HEK293 (cell line): ENCODE results near the gene TMEM86A.

Source experiments
- CTCF ChIA-PET: fragments of 350-600 bp; formaldehyde crosslinking; extraction: SDS; loops from one replicate; lab custom pipeline; 2021; ENCODE audit warnings: antibody characterized with exemption; lab: Yijun Ruan, JAX
- POLR2A ChIA-PET: fragments of 300-600 bp; formaldehyde crosslinking; extraction: SDS; loops from one replicate; lab custom pipeline; 2020; ENCODE audit warnings: antibody characterized with exemption, inconsistent platforms; lab: Yijun Ruan, JAX
- H3K27ac ChIP-seq: fragments of 200-500 bp; sonication (Bioruptor generic); 2 replicates; pipeline ENCODE4 v1.5.1; 2014; ENCODE audit warnings: low read depth, low read length, control low read depth, inconsistent platforms; ENCODE audit errors: extremely low read depth
- H3K36me3 ChIP-seq, 2 experiments: fragments of 200-500 bp in 1 of 2; sonication (Bioruptor generic) in 1 of 2; 1 replicate in 1 of 2; 2 replicates in 1 of 2; pipeline ENCODE4 v1.5.1; 2014 to 2017; ENCODE audit warnings: inconsistent platforms in 2 of 2, low read length in 2 of 2; ENCODE audit not compliant: control insufficient read depth in 2 of 2, insufficient read depth in 1 of 2
- H3K4me1 ChIP-seq: fragments of 200-500 bp; sonication (Bioruptor generic); 2 replicates; pipeline ENCODE4 v1.5.1; 2014; ENCODE audit warnings: mild to moderate bottlenecking, low read length, inconsistent platforms; ENCODE audit not compliant: control insufficient read depth, insufficient read depth
- H3K4me3 ChIP-seq: 2 replicates; pipeline ENCODE4 v1.5.1; 2011; ENCODE audit warnings: low read depth, mild to moderate bottlenecking, control low read depth, low read length, moderate library complexity
- H3K9me3 ChIP-seq: fragments of 200-500 bp; sonication (Bioruptor generic); 2 replicates; pipeline ENCODE4 v1.5.1; 2014; ENCODE audit warnings: low read depth, low read length, inconsistent platforms; ENCODE audit not compliant: control insufficient read depth, insufficient read depth
- EGR2 ChIP-seq: fragments of 450-650 bp; formaldehyde crosslinking; IDR thresholded peaks from 2 replicates; pipeline ENCODE4 v1.5.1; 2016; ENCODE audit warnings: low read depth, missing biosample characterization, missing genetic modification characterization
- GLIS2 ChIP-seq: fragments of 450-650 bp; formaldehyde crosslinking; IDR thresholded peaks from 2 replicates; pipeline ENCODE4 v1.5.1; 2016; ENCODE audit warnings: missing biosample characterization, missing genetic modification characterization
- SETDB1 ChIP-seq: IDR thresholded peaks from one replicate; pipeline ENCODE4 v1.6.1; 2017; ENCODE audit warnings: mild to moderate bottlenecking, low read length, moderate library complexity, mixed read lengths; ENCODE audit not compliant: insufficient read length
- ZNF133 ChIP-seq: fragments of 450-650 bp; formaldehyde crosslinking; IDR thresholded peaks from 2 replicates; pipeline ENCODE4 v1.5.1; 2016; ENCODE audit warnings: missing biosample characterization, missing genetic modification characterization
- ZNF19 ChIP-seq: fragments of 450-650 bp; formaldehyde crosslinking; IDR thresholded peaks from 2 replicates; pipeline ENCODE4; 2016; ENCODE audit warnings: missing biosample characterization, missing genetic modification characterization, low read depth
- ZNF266 ChIP-seq: fragments of 450-650 bp; formaldehyde crosslinking; IDR thresholded peaks from 2 replicates; pipeline ENCODE4 v1.5.1; 2016; ENCODE audit warnings: missing biosample characterization, missing genetic modification characterization, low read depth
- ZNF324 ChIP-seq: fragments of 450-650 bp; formaldehyde crosslinking; IDR thresholded peaks from 2 replicates; pipeline ENCODE4 v1.5.1; 2016; ENCODE audit warnings: missing biosample characterization, missing genetic modification characterization
- ZNF366 ChIP-seq: fragments of 450-650 bp; formaldehyde crosslinking; conservative IDR thresholded peaks from 2 replicates; pipeline ENCODE4 v1.5.1; 2016; ENCODE audit warnings: missing biosample characterization, missing genetic modification characterization
- ZNF394 ChIP-seq: fragments of 450-650 bp; formaldehyde crosslinking; IDR thresholded peaks from 2 replicates; pipeline ENCODE4 v1.5.1; 2016; ENCODE audit warnings: missing biosample characterization, missing genetic modification characterization, mild to moderate bottlenecking, moderate library complexity, borderline replicate concordance
- ZNF423 ChIP-seq: fragments of 450-650 bp; formaldehyde crosslinking; IDR thresholded peaks from 2 replicates; pipeline ENCODE4 v1.5.1; 2016; ENCODE audit warnings: missing biosample characterization, missing genetic modification characterization
- ZNF548 ChIP-seq: fragments of 450-650 bp; formaldehyde crosslinking; IDR thresholded peaks from 2 replicates; pipeline ENCODE4 v1.5.1; 2016; ENCODE audit warnings: missing biosample characterization, missing genetic modification characterization
- ZNF585B ChIP-seq: fragments of 450-650 bp; formaldehyde crosslinking; IDR thresholded peaks from 2 replicates; pipeline ENCODE4 v1.5.1; 2016; ENCODE audit warnings: missing biosample characterization, missing genetic modification characterization
- ZNF624 ChIP-seq: fragments of 450-650 bp; formaldehyde crosslinking; IDR thresholded peaks from 2 replicates; pipeline ENCODE4 v1.5.1; 2017; ENCODE audit warnings: missing biosample characterization, missing genetic modification characterization
- ZNF626 ChIP-seq: fragments of 450-650 bp; sonication (Bioruptor Pico); formaldehyde crosslinking; IDR thresholded peaks from 2 replicates; pipeline ENCODE4 v1.5.1; 2018; ENCODE audit warnings: missing biosample characterization, missing genetic modification characterization, inconsistent platforms
- ZNF654 ChIP-seq: fragments of 450-650 bp; formaldehyde crosslinking; IDR thresholded peaks from 2 replicates; pipeline ENCODE4 v1.5.1; 2016; ENCODE audit warnings: low read depth, missing biosample characterization, missing genetic modification characterization
- ZNF701 ChIP-seq: fragments of 450-650 bp; formaldehyde crosslinking; IDR thresholded peaks from 2 replicates; pipeline ENCODE4 v1.5.1; 2016; ENCODE audit warnings: missing biosample characterization, missing genetic modification characterization
- ZNF768 ChIP-seq: fragments of 450-650 bp; formaldehyde crosslinking; IDR thresholded peaks from 2 replicates; pipeline ENCODE4 v1.5.1; 2018; ENCODE audit warnings: missing biosample characterization, mild to moderate bottlenecking, missing genetic modification characterization
- ZNF843 ChIP-seq: fragments of 450-650 bp; formaldehyde crosslinking; IDR thresholded peaks from 2 replicates; pipeline ENCODE4 v1.5.1; 2016; ENCODE audit warnings: missing biosample characterization, missing genetic modification characterization
- TF ChIP-seq, protein P1 (sequence below): fragments of 450-650 bp; IDR thresholded peaks from 2 replicates; pipeline ENCODE4 v1.5.1; 2018; ENCODE audit warnings: missing biosample characterization, mild to moderate bottlenecking, missing genetic modification characterization
- TF ChIP-seq, protein P2 (sequence below): fragments of 450-650 bp; formaldehyde crosslinking; IDR thresholded peaks from 2 replicates; pipeline ENCODE4 v1.5.1; 2016; ENCODE audit warnings: missing biosample characterization, missing genetic modification characterization
- TF ChIP-seq, protein P3 (sequence below): fragments of 450-650 bp; formaldehyde crosslinking; IDR thresholded peaks from 2 replicates; pipeline ENCODE4 v1.5.1; 2016; ENCODE audit warnings: missing biosample characterization, missing genetic modification characterization, borderline replicate concordance

Gene TMEM86A

DNA sequence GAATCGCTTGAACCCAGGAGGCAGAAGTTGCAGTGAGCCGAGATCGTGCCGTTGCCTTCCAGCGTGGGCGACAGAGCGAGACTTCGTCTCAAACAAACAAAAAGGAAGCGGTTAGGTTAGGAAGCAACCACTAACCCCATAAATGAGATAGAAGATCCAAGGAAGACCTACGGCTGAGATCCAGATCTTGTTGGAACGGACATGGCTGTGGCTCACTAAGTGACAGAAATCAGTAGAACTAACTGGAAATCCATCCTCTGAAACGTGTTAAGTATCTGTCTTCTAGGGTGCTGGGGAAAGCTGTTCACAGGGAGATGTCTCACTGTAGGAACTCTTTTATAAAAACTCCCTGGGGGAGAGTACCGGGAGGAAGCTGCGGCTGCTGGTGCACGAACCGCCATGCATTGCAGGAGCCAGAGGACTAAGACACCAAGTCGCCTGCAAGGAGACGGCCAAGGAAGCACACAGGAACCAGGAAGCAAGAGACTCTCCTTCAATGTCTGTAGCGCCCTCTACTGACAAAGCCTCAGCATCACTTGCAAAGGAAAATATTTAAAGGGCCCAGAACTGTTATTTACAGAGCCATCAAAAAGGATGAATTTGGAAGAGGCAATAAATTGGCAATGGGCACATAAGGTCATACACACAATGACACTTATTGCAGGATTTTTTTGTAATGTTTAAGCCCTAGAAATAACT lies 47.6 kb upstream of the TMEM86A start:
- Histone ChIP-seq H3K27ac (no peak overlapping the region), H3K9me3 (no peaks in the 10 kb centered on the region)
- no peak for TF ChIP-seq ZNF366 (tag by site-specific recombination)
- TF ChIP-seq ZNF585B (tag by site-specific recombination) = no peak
- TF ChIP-seq SETDB1 = peak; percentile 56
- TF ChIP-seq ZNF548 (tag by site-specific recombination) = no peak
- TF ChIP-seq ZNF768 (tag by site-specific recombination) = no peak
- no peak for TF ChIP-seq ZNF701 (tag by site-specific recombination)
- no peak for TF ChIP-seq ZNF843
- TF ChIP-seq ZNF654 (tag by site-specific recombination) = peak; percentile 84
- TF ChIP-seq ZNF266 = no peak
- TF ChIP-seq ZNF133 (tag by site-specific recombination) = no peak
- TF ChIP-seq ZNF19 (tag by site-specific recombination) = no peak
- TF ChIP-seq, protein P1, sequence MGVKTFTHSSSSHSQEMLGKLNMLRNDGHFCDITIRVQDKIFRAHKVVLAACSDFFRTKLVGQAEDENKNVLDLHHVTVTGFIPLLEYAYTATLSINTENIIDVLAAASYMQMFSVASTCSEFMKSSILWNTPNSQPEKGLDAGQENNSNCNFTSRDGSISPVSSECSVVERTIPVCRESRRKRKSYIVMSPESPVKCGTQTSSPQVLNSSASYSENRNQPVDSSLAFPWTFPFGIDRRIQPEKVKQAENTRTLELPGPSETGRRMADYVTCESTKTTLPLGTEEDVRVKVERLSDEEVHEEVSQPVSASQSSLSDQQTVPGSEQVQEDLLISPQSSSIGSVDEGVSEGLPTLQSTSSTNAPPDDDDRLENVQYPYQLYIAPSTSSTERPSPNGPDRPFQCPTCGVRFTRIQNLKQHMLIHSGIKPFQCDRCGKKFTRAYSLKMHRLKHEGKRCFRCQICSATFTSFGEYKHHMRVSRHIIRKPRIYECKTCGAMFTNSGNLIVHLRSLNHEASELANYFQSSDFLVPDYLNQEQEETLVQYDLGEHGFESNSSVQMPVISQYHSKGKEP (tag by site-specific recombination) = no peak
- no peak for TF ChIP-seq ZNF324 (tag by site-specific recombination)
- TF ChIP-seq, protein P2, sequence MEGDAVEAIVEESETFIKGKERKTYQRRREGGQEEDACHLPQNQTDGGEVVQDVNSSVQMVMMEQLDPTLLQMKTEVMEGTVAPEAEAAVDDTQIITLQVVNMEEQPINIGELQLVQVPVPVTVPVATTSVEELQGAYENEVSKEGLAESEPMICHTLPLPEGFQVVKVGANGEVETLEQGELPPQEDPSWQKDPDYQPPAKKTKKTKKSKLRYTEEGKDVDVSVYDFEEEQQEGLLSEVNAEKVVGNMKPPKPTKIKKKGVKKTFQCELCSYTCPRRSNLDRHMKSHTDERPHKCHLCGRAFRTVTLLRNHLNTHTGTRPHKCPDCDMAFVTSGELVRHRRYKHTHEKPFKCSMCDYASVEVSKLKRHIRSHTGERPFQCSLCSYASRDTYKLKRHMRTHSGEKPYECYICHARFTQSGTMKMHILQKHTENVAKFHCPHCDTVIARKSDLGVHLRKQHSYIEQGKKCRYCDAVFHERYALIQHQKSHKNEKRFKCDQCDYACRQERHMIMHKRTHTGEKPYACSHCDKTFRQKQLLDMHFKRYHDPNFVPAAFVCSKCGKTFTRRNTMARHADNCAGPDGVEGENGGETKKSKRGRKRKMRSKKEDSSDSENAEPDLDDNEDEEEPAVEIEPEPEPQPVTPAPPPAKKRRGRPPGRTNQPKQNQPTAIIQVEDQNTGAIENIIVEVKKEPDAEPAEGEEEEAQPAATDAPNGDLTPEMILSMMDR (tag by site-specific recombination) = peak; percentile 41; the same call in 1 of the 2 replicates
- no peak for TF ChIP-seq EGR2 (tag by site-specific recombination)
- TF ChIP-seq, protein P3, sequence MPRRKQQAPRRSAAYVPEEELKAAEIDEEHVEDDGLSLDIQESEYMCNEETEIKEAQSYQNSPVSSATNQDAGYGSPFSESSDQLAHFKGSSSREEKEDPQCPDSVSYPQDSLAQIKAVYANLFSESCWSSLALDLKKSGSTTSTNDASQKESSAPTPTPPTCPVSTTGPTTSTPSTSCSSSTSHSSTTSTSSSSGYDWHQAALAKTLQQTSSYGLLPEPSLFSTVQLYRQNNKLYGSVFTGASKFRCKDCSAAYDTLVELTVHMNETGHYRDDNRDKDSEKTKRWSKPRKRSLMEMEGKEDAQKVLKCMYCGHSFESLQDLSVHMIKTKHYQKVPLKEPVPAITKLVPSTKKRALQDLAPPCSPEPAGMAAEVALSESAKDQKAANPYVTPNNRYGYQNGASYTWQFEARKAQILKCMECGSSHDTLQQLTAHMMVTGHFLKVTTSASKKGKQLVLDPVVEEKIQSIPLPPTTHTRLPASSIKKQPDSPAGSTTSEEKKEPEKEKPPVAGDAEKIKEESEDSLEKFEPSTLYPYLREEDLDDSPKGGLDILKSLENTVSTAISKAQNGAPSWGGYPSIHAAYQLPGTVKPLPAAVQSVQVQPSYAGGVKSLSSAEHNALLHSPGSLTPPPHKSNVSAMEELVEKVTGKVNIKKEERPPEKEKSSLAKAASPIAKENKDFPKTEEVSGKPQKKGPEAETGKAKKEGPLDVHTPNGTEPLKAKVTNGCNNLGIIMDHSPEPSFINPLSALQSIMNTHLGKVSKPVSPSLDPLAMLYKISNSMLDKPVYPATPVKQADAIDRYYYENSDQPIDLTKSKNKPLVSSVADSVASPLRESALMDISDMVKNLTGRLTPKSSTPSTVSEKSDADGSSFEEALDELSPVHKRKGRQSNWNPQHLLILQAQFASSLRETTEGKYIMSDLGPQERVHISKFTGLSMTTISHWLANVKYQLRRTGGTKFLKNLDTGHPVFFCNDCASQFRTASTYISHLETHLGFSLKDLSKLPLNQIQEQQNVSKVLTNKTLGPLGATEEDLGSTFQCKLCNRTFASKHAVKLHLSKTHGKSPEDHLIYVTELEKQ (tag by site-specific recombination) = no peak
- no peak for TF ChIP-seq ZNF626 (tag by site-specific recombination)
- TF ChIP-seq GLIS2 (tag by site-specific recombination) = no peak
- no peak for TF ChIP-seq ZNF423
- no peak for TF ChIP-seq ZNF624 (tag by site-specific recombination)
- TF ChIP-seq ZNF394 = no peak
- TF ChIP-seq, all 188 proteins: peak for 3
- POLR2A ChIA-PET = interaction anchor here (1.1 kb wide), 1 partner anchor 17 kb away, joined by 4 read pairs; the partner anchor contains the start of gene SPTY2D1
- H3K4me3 ChIP-seq = no peak overlapping the region
- H3K4me1 ChIP-seq = no peaks in the 10 kb centered on the region
- CTCF ChIA-PET = interaction anchor here (0.6 to 4.6 kb wide), 22 partner anchors 11 to 1225 kb away, joined by 3 to 24 read pairs (median 5); partner anchors contain the start of gene SPTY2D1
- no peaks in the 10 kb centered on the region for H3K36me3 ChIP-seq
